ENCODE data around the gene DDC. TPM values are rescaled to one million over a fixed set of nuclear protein-coding genes. Genes with fewer than 3 reads are reported as not detected.

DDC gene
- total RNA-seq, 4 donors from 2014 or later = 0.24 to 1.3 TPM; not detected in 2

- in situ Hi-C loops (cut with MboI; ENCODE audit: low sequenced_read_pairs in 4 of 4) (no loop called here), intact Hi-C loops (cut with DNase I; ENCODE audit: low total_unique reads) (no loop called here)
- ATAC-seq (no peak), DNase-seq (no peak)
- Histone ChIP-seq H3K27ac (no peak overlapping the region), H3K4me1 (no peaks in the 10 kb centered on the region), H3K36me3 (no peaks in the 10 kb centered on the region), H3K4me3 (no peak overlapping the region), H3K27me3 (no peaks in the 10 kb centered on the region), H3K9me3 (no peaks in the 10 kb centered on the region)
- TF ChIP-seq POLR2A (IDR thresholded peaks at IDR 0.05) (no peak), CTCF (IDR thresholded peaks at IDR 0.05 in 4 of 5, conservative IDR thresholded peaks at IDR 0.05 in 1 of 5) (no peak)
Observed at GRCh38 chr7:50558294-50559053, 6.7 kb downstream of the DDC start.

DNA sequence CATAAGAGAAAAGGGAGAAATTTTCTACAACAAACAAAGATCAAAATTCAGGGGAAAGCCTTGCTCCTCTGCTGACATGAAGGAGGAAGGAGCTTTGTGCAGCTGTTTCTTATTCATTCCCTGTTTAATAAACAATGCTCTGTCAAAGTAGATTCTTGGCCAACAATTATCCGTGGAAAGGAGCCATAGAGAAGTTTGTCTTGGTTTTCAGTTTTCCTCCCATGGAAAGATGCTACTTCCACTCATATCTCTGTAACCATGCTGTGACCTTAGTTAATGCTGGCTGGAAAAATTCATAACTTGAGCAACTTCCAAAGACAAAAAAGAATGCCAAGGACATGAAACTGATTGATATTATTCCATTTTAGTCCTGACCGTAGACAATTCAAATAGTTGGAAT, 8.1 kb downstream of the DDC start:
- H3K9me3 ChIP-seq = no peaks in the 10 kb centered on the region
- DNase-seq (no peak), ATAC-seq (peak; percentile 39 to 43)
- TF ChIP-seq POLR2A (IDR thresholded peaks at IDR 0.05) = no peak
- no peak for TF ChIP-seq CTCF (IDR thresholded peaks at IDR 0.05 in 4 of 5, conservative IDR thresholded peaks at IDR 0.05 in 1 of 5)
- peak overlapping the region in 3 of 4 donors; percentile 31 to 60 (median 40) for H3K27ac ChIP-seq
- intact Hi-C loops (cut with DNase I; ENCODE audit: low total_unique reads) (no loop called here), in situ Hi-C loops (cut with MboI; ENCODE audit: low sequenced_read_pairs in 4 of 4) (no loop called here)
- no peak overlapping the region for H3K4me3 ChIP-seq
- H3K27me3 ChIP-seq = no peaks in the 10 kb centered on the region
- no peaks in the 10 kb centered on the region for H3K4me1 ChIP-seq
- no peaks in the 10 kb centered on the region for H3K36me3 ChIP-seq

- DNase-seq (no peak), ATAC-seq (peak; percentile 75 to 87)
- in situ Hi-C loops (cut with MboI; ENCODE audit: low sequenced_read_pairs in 4 of 4) = no loop called here
- Histone ChIP-seq H3K27me3 (no peaks in the 10 kb centered on the region), H3K4me3 (no peak overlapping the region), H3K36me3 (no peaks in the 10 kb centered on the region), H3K4me1 (no peaks in the 10 kb centered on the region), H3K27ac (peak overlapping the region in 3 of 4 donors; percentile 31 to 60 (median 40)), H3K9me3 (no peaks in the 10 kb centered on the region)
- TF ChIP-seq CTCF (IDR thresholded peaks at IDR 0.05 in 4 of 5, conservative IDR thresholded peaks at IDR 0.05 in 1 of 5) (no peak), POLR2A (IDR thresholded peaks at IDR 0.05) (no peak)
- intact Hi-C loops (cut with DNase I; ENCODE audit: low total_unique reads) = no loop called here
Observed at GRCh38 chr7:50556247-50556991, 8.8 kb downstream of the DDC start.

DNA sequence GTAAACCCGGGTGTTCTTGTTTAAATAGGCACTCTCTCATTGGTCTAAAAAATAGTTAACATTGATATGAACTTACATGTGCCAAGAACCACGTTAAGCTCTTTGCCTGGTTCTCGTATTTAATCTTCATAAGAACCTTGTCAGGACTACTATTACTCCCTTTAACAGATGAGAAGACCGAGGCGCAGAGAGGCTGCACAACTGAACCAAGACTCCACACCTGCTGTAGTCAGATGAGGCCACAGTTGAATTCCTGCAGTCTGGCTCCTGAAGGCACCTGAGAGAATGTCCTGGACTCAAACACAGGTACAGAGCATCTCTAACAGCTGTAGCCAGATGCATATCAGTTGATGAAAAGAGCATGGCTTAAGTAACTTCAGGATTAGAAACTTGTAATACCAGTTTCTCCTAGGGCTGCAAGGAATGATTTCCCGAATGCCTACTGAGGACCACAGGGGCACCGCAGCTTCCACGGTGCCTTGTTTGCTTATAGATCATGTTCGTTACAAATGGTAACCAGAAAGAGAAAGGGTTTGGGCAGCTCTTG, 9.5 kb downstream of the DDC start:
- Histone ChIP-seq H3K9me3 (no peaks in the 10 kb centered on the region), H3K36me3 (no peaks in the 10 kb centered on the region), H3K4me1 (no peaks in the 10 kb centered on the region), H3K4me3 (no peak overlapping the region), H3K27me3 (no peaks in the 10 kb centered on the region), H3K27ac (peak overlapping the region in 1 of 4 donors; percentile 57)
- no peak for ATAC-seq
- intact Hi-C loops (cut with DNase I; ENCODE audit: low total_unique reads) (no loop called here), in situ Hi-C loops (cut with MboI; ENCODE audit: low sequenced_read_pairs in 4 of 4) (no loop called here)
- TF ChIP-seq CTCF (IDR thresholded peaks at IDR 0.05 in 4 of 5, conservative IDR thresholded peaks at IDR 0.05 in 1 of 5) (no peak), POLR2A (IDR thresholded peaks at IDR 0.05) (no peak)
- no peak for DNase-seq
